ENCODE measurements around the gene CMBL.
"Not testable (repeated sequence)": the region's sequence is repeated elsewhere in the genome, so short reads cannot be mapped to it uniquely, and the experiment has no call there.

The CMBL gene

DNA sequence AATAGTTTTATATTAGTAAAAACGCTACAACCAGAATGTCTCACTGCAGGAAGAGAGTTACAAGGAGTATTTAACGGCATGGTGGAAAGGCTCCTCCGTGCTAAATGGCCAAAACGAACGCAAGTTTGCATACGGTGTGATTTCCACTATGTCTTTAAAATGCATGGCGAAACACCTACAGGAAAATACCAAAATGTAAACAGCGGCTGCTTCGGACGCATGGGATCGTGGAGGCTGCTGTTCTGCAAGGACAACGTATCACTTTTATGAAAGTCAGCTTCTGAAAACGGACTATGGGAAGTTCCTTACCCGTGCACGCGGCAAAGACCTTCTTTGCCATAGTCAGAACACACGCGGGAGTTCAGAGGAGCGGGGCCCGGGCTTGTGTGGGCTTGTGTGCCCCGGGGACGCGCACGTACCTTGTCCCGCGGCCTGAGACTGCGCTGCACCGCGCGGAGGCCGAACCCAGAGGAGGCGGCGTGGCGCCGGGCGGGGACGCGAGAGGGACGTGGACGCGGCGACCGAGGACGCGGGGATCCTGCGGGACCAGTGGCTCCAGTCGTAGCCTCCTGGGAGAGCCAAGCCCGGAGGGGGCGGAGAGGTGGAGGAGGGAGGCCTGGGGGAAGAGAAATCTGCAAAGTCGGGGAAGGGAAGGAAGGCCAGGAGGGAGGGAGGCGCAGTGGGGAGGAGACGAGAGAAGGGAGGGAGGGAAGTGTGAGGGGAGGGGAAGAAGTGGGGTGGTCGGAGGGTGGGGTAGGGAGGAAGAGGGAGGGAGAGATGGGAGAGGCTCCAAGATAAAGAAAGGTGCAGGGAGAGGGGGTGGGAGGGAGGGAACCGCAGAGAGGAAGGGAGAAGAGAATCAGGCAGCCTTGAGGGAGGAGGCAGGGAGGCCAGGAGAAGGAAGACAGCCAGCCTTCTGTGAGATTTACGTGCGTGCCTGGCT, at the start of gene CMBL:
Gene CMBL (minus strand): TSS at position 697 of the 943 bp plus-strand sequence. CDS start 17,140 bp downstream, outside the sequence.
- DNase-seq (ENCODE audit: low spot score), result peak; percentile 59

- peak; percentile 26 for DNase-seq (ENCODE audit: low spot score)
These were observed 47.6 kb upstream of the CMBL start for GRCh38 chr5:10355071-10355889.

GRCh38 chr5:10354048-10354872, 46.6 kb upstream of the CMBL start:
- DNase-seq (ENCODE audit: low spot score), result peak; percentile 44

GRCh38 chr5:10353241-10354047, 45.7 kb upstream of the CMBL start, which contains the start of gene MARCHF6:
TSS of gene MARCHF6 (plus strand) at chr5:10353695. CDS start at chr5:10353899, 204 bp downstream.
- peak; percentile 96 for DNase-seq (ENCODE audit: low spot score)

GRCh38 chr5:10352430-10353240, 44.9 kb upstream of the CMBL start:
- DNase-seq (ENCODE audit: low spot score), result no peak

DNA sequence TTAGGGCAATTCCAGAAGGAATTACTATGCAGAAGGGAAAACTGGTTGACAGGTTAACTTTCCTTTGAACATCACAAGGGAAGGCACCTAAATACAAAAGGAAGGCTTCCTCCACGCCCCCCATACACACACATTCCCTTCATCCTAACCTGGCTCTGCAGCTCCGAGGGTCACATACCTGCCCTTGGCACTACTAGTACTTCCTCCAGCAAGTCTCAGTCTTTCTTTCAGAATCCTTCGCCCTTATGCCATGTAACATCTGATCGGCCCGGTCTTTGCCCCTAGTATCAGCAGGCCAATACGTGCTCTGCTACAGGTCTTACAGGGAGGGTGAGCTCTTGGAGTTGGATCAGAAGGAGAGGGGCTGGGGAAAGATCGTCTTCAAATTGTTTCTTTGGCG, 44.2 kb upstream of the CMBL start:
- no peak for DNase-seq (ENCODE audit: low spot score)

DNA sequence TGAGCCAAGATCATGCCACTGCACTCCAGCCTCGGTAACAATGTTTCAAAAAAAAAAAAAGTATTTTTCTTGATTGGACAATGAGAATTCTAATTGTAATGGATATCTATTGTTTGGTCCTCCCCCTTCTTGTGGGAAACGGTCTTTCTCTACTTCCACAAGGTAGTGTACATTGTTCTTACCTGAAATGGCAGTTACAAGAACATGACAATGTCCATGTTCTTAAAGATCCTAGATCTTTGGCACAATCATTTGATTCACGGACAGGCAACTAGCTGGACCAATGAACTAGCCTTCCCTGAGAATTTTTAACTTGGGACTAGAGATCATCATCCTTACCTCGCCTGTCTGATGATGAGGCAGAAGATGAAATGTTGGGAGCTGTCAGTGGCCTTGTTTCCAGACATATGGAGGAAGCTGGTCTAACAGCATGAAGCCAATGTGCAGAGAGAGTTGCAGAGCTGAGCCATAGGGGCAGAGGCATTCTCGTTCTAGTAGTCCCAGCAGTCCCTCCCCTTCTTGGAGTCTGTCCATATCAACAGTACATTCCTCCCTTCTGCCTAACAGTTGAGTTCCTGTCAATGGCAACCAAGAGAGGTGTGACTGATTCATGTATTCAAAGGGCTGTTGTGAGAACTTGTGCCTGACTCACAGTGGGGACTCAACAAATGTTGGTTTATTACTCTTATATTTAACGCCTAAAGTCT, 43.6 kb upstream of the CMBL start:
- DNase-seq (ENCODE audit: low spot score), result peak; percentile 90

DNA sequence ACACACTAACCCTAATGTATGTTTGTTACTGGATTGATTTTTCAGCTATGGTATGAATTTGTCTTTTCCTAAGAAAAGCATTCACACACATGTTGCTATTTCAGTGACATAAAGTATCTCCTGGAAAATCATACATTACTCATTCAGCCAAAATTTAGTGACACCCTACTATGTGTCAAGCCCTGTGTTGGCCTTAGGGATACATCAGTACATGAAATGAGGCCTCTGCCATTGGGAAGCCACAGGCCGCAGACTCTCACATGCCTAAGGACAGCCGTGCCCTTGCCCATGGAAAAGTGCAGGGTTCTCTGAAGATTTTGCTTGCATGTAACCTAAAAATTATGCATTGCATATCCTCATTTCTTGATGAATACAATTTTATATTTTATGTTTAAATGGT, 40.6 kb upstream of the CMBL start:
- no peak for DNase-seq (ENCODE audit: low spot score)

GRCh38 chr5:10344461-10345106, 36.9 kb upstream of the CMBL start:
- not testable (repeated sequence) for DNase-seq (ENCODE audit: low spot score)

- DNase-seq (ENCODE audit: low spot score), result no peak
These were observed 35.8 kb upstream of the CMBL start for GRCh38 chr5:10343486-10343885.

GRCh38 chr5:10339958-10340357, 32.3 kb upstream of the CMBL start:
- no peak for DNase-seq (ENCODE audit: low spot score)

GRCh38 chr5:10339058-10339811, 31.5 kb upstream of the CMBL start:
- DNase-seq (ENCODE audit: low spot score), result no peak

GRCh38 chr5:10338686-10339057, 31.0 kb upstream of the CMBL start:
- DNase-seq (ENCODE audit: low spot score), result no peak

DNA sequence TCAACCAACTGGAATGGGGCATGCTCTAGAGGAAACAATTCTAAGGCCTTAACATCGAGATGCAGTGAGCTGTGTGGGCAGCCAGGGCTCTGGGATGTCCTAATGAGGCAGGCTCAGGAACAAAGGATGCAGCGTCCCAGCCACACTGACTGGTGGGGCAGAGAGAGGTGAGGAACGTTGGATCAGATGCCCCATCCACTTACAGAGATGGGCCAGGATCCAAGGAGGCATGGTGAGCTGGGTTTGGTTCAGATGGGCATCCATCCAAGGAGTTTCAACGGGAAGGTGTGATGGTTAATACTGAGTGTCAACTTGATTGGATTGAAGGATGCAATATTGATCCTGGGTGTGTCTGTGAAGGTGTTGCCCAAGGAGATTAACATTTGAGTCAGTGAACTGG, 30.3 kb upstream of the CMBL start:
- DNase-seq (ENCODE audit: low spot score), result no peak

DNA sequence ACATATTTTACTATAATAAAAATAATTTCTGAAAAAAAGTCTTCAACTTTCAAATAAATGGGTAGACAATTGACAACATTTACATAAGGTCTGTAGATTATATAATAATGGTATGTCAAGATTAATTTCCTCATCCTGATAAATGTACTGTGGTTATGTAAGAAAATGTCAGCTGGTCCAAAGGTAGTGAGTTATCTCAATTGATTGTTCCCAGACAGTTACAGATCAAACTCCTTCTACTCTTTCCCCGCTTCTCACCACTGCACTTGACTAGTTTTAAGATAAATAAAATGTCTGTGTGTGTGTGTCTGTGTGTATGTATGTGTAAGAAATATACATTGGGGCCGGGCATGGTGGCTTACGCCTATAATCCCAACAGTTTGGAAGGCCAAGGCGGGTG, 29.4 kb upstream of the CMBL start:
- no peak for DNase-seq (ENCODE audit: low spot score)

GRCh38 chr5:10335711-10336470, 28.2 kb upstream of the CMBL start:
- no peak for DNase-seq (ENCODE audit: low spot score)

DNA sequence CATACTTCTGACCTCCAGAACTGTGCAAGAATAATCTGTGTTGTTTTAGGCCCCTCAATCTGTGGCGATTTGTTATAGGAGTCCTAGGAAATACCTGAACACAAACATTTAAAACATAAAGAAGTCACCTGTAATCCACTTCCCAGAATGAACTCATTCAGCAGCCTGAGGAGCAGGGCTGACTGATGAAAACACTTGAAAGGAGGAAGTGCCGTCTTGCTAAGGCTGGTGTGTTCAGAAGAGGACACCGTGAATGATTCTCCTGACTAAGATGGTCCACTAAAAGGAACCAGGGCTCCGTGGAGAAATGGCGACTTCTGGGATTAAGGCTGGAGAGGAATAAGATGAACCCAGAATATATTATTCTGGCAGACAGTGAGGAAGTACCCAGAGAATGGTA, 27.1 kb upstream of the CMBL start:
- DNase-seq (ENCODE audit: low spot score), result no peak

Measured in kidney tubule cell (primary cell).